B cell (primary cell): ENCODE measurements around the gene HPS1. TPM values are rescaled to one million over a fixed set of nuclear protein-coding genes. Genes with fewer than 3 reads are reported as not detected.

ENCODE experiments used
- ATAC-seq: fragments of 200-7000 bp; cut with Tn5 transposase; one replicate; pipeline ENCODE4 v1.10.0; 2021; ENCODE audit warnings: low read depth, mild to moderate bottlenecking, moderate number of reproducible peaks, moderate library complexity
- CTCF ChIA-PET: fragments of 350-600 bp; sonication (Branson Sonifier 250); formaldehyde crosslinking; loops from one replicate; lab custom pipeline; 2021; ENCODE audit warnings: antibody characterized with exemption, inconsistent platforms; lab: Charles Lee
- POLR2A ChIA-PET: fragments of 350-600 bp; sonication (Branson Sonifier 250); formaldehyde crosslinking; loops from one replicate; lab custom pipeline; 2021; ENCODE audit warnings: antibody characterized with exemption; lab: Charles Lee
- DNase-seq: peaks from one replicate; pipeline ENCODE4 v3.0.0; 2013
- H2AFZ ChIP-seq: 2 replicates; pipeline ENCODE4 v1.6.1; 2012; ENCODE audit warnings: mild to moderate bottlenecking, low read depth, low read length; ENCODE audit not compliant: insufficient read depth, poor library complexity, severe bottlenecking
- H3K27ac ChIP-seq, 2 donors: 1 replicate in 1 of 2; 2 replicates in 1 of 2; pipeline ENCODE4 v1.5.1; 2012 to 2013; ENCODE audit warnings: low read length in 2 of 2, mild to moderate bottlenecking in 2 of 2, moderate library complexity in 1 of 2
- H3K27me3 ChIP-seq, 4 experiments: fragments of 200-600 bp in 1 of 4; sonication (generic) in 1 of 4; replicated peaks in 1 of 4; 1 replicate in 2 of 4; 2 replicates in 2 of 4; pipeline versions ENCODE4 v1.6.1 to v1.7.0; 2013 to 2016; ENCODE audit warnings: low read length in 3 of 4, mild to moderate bottlenecking in 2 of 4, mixed read lengths in 1 of 4, moderate library complexity in 1 of 4; ENCODE audit not compliant: insufficient read depth in 4 of 4, control insufficient read depth in 3 of 4; ENCODE audit errors: control extremely low read depth in 1 of 4
- H3K36me3 ChIP-seq, 2 experiments: replicated peaks in 1 of 2; 1 replicate in 1 of 2; 2 replicates in 1 of 2; pipeline versions ENCODE4 v1.6.1 to v1.7.1; 2013; ENCODE audit warnings: low read length in 1 of 2; ENCODE audit not compliant: insufficient read depth in 2 of 2, control insufficient read depth in 1 of 2; ENCODE audit errors: control extremely low read depth in 1 of 2, extremely low read depth in 1 of 2
- H3K4me1 ChIP-seq, 2 donors: fragments of 200-600 bp in 1 of 2; sonication (generic) in 1 of 2; 1 replicate in 1 of 2; 2 replicates in 1 of 2; pipeline versions ENCODE4 v1.5.1 to v1.6.1; 2013 to 2017; ENCODE audit warnings: low read length in 2 of 2; ENCODE audit not compliant: control insufficient read depth in 2 of 2, insufficient read depth in 2 of 2
- H3K4me2 ChIP-seq: replicated peaks from 2 replicates; pipeline ENCODE3; 2012; ENCODE audit warnings: mild to moderate bottlenecking, low read depth, low read length; ENCODE audit not compliant: poor library complexity, severe bottlenecking
- H3K4me3 ChIP-seq, 5 experiments: fragments of 200-600 bp in 1 of 5; sonication (generic) in 1 of 5; 1 replicate in 3 of 5; 2 replicates in 2 of 5; pipeline versions ENCODE4 v1.5.1 to v1.7.0; 2011 to 2016; ENCODE audit warnings: low read length in 4 of 5, mild to moderate bottlenecking in 4 of 5, low read depth in 2 of 5, control low read depth in 1 of 5, moderate library complexity in 1 of 5; ENCODE audit not compliant: insufficient read depth in 1 of 5; ENCODE audit errors: control extremely low read depth in 1 of 5, extremely low read depth in 1 of 5
- H3K79me2 ChIP-seq: fragments of 200-600 bp; sonication (generic); one replicate; pipeline ENCODE4 v1.6.0; 2016; ENCODE audit warnings: low read length; ENCODE audit not compliant: control insufficient read depth, insufficient read depth
- H3K9ac ChIP-seq: fragments of 200-600 bp; sonication (generic); 2 replicates; pipeline ENCODE4 v1.6.1; 2017; ENCODE audit warnings: mild to moderate bottlenecking, low read length, moderate library complexity
- H3K9me3 ChIP-seq, 3 donors: one replicate each; pipeline versions ENCODE4 v1.6.1 to v1.7.1; 2013; ENCODE audit warnings: low read length in 2 of 3; ENCODE audit not compliant: control insufficient read depth in 2 of 3, insufficient read depth in 1 of 3; ENCODE audit errors: control extremely low read depth in 1 of 3
- H4K20me1 ChIP-seq: 2 replicates; pipeline ENCODE4 v1.6.0; 2012; ENCODE audit warnings: mild to moderate bottlenecking, low read length; ENCODE audit not compliant: insufficient read depth, control insufficient read depth, poor library complexity, severe bottlenecking
- H3K27ac Mint-ChIP-seq: one replicate; pipeline ENCODE4 v1.8.0; 2021; ENCODE audit warnings: mixed read lengths
- H3K27me3 Mint-ChIP-seq: one replicate; pipeline ENCODE4 v1.8.0; 2021; ENCODE audit warnings: mixed read lengths
- H3K4me1 Mint-ChIP-seq: one replicate; pipeline ENCODE4 v1.8.0; 2021; ENCODE audit warnings: mixed read lengths
- H3K4me3 Mint-ChIP-seq: one replicate; pipeline ENCODE4 v1.8.0; 2021; ENCODE audit warnings: mixed read lengths
- H3K9me3 Mint-ChIP-seq: one replicate; pipeline ENCODE4 v1.8.0; 2022; ENCODE audit warnings: mixed read lengths; ENCODE audit not compliant: insufficient read depth
- EZH2 ChIP-seq: IDR thresholded peaks from 2 replicates; pipeline ENCODE4 v1.6.1; 2012; ENCODE audit warnings: borderline replicate concordance, low read depth, mild to moderate bottlenecking, moderate library complexity, low read length; ENCODE audit not compliant: insufficient read depth, poor library complexity, severe bottlenecking
- intact Hi-C: fragments of 100-400 bp; cut with micrococcal nuclease; formaldehyde crosslinking; loops from one replicate; pipeline ENCODE4 v1.10.0; 2022
- polyA plus RNA-seq: library from polyadenylated mRNA; depleted of rRNA; stranded (reverse); fragments of >200 nt; gene quantifications from 2 replicates; pipeline ENCODE4 v1.2.3, GENCODE V29; 2012
- total RNA-seq, 2 donors: library from RNA; stranded (reverse); fragments of 120-200 nt in 1 of 2; gene quantifications; 1 replicate in 1 of 2; 2 replicates in 1 of 2; pipeline versions ENCODE4 v1.2.3 to v1.2.4, GENCODE V29; 2013 to 2022
- TF ChIP-seq, protein P1 (sequence below): fragments of 200-600 bp; IDR thresholded peaks from one replicate; pipeline ENCODE4 v1.8.0; 2022; ENCODE audit warnings: antibody characterized with exemption, mild to moderate bottlenecking

HPS1 gene
- total and polyA plus RNA-seq, 2 donors (not counting 1 experiment from before 2014, with no cell fraction given): 125 to 196 TPM

DNA sequence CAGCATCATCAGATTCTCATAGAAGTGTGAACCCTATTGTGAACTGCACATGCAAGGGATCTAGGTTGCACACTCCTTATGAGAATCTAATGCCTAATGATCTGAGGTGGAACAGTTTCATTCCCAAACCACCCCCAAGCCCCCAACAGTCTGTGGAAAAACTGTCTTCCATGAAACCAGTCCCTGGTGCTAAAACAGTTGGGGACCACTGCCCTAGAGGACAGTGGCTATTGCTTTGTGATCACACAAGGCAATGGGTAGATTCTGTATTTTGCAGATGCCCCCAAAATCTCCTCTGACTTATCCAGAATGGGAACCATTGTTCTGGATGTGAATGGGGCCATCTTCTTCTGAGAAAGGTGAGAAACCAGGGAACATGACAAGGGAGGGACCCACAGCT, 31.1 kb upstream of the HPS1 start:
- H3K36me3 ChIP-seq: no peaks in the 10 kb centered on the region
- no peaks in the 10 kb centered on the region for H4K20me1 ChIP-seq
- DNase-seq (no peak), ATAC-seq (no peak)
- ChIA-PET CTCF (interaction anchor here (1.6 kb wide), 1 partner anchor 10 kb away, joined by 6 read pairs; no protein-coding TSS in a partner anchor), POLR2A (no interaction called here)
- no peak overlapping the region for H2AFZ ChIP-seq
- H3K27me3 ChIP-seq: peaks cover 0 to 2% (median 0%) of the 10 kb centered on the region in 4 experiments
- intact Hi-C loops: no loop called here
- no peak for TF ChIP-seq EZH2
- TF ChIP-seq, protein P1, sequence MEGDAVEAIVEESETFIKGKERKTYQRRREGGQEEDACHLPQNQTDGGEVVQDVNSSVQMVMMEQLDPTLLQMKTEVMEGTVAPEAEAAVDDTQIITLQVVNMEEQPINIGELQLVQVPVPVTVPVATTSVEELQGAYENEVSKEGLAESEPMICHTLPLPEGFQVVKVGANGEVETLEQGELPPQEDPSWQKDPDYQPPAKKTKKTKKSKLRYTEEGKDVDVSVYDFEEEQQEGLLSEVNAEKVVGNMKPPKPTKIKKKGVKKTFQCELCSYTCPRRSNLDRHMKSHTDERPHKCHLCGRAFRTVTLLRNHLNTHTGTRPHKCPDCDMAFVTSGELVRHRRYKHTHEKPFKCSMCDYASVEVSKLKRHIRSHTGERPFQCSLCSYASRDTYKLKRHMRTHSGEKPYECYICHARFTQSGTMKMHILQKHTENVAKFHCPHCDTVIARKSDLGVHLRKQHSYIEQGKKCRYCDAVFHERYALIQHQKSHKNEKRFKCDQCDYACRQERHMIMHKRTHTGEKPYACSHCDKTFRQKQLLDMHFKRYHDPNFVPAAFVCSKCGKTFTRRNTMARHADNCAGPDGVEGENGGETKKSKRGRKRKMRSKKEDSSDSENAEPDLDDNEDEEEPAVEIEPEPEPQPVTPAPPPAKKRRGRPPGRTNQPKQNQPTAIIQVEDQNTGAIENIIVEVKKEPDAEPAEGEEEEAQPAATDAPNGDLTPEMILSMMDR: no peak
- Mint-ChIP-seq H3K4me1 (peaks cover 11% of the 10 kb centered on the region), H3K27me3 (no peaks in the 10 kb centered on the region), H3K9me3 (no peaks in the 10 kb centered on the region), H3K4me3 (no peak overlapping the region), H3K27ac (no peak overlapping the region)
- H3K9me3 ChIP-seq: no peaks in the 10 kb centered on the region
- H3K9ac ChIP-seq: no peak overlapping the region
- H3K27ac ChIP-seq: no peak overlapping the region
- H3K4me1 ChIP-seq: peaks cover 6 to 7% of the 10 kb centered on the region in 2 donors
- H3K4me3 ChIP-seq: no peak overlapping the region
- H3K4me2 ChIP-seq: no peak overlapping the region
- no peaks in the 10 kb centered on the region for H3K79me2 ChIP-seq

DNA sequence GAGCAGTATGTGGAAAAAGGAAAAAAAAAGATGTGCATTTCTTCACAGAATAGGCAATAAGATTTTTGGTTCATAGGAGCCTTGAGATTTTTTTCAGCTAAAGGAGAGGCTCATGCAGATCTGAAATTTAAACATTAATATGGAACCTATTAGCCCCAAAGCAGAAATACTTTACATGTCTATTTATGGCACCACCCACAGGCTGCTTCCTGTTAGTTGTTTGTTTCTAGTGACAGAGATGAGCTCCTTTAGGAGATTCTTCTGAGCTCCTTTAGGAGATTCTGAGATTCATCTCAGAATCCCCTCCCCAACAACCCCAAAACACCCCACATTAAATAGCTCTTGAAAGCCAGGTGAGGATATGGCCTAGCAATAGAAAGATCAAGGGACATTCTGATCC, 27.9 kb upstream of the HPS1 start:
- intact Hi-C loops: no loop called here
- peaks cover 6 to 7% of the 10 kb centered on the region in 2 donors for H3K4me1 ChIP-seq
- peaks cover 0 to 3% (median 0%) of the 10 kb centered on the region in 4 experiments for H3K27me3 ChIP-seq
- Mint-ChIP-seq H3K27ac (peak overlapping the region; percentile 81), H3K27me3 (no peaks in the 10 kb centered on the region), H3K9me3 (no peaks in the 10 kb centered on the region), H3K4me3 (peak overlapping the region; percentile 0), H3K4me1 (peaks cover 8% of the 10 kb centered on the region)
- H3K79me2 ChIP-seq: no peaks in the 10 kb centered on the region
- ATAC-seq: no peak
- TF ChIP-seq EZH2: no peak
- TF ChIP-seq, protein P1: no peak
- H3K9ac ChIP-seq: no peak overlapping the region
- POLR2A ChIA-PET: interaction anchor here (0.7 kb wide), 2 partner anchors 203 to 1144 kb away, joined by 4 read pairs; no protein-coding TSS in a partner anchor
- no peak overlapping the region for H3K4me3 ChIP-seq
- no peaks in the 10 kb centered on the region for H3K9me3 ChIP-seq
- peak overlapping the region; percentile 27 for H3K4me2 ChIP-seq
- H3K36me3 ChIP-seq: no peaks in the 10 kb centered on the region
- no peak overlapping the region for H2AFZ ChIP-seq
- H3K27ac ChIP-seq: peak overlapping the region in 1 of 2 donors; percentile 44
- CTCF ChIA-PET: interaction anchor here (1.1 to 2.6 kb wide), 2 partner anchors 772 to 961 kb away, joined by 3 to 8 read pairs; no protein-coding TSS in a partner anchor
- no peaks in the 10 kb centered on the region for H4K20me1 ChIP-seq
- no peak for DNase-seq
